Spleen (tissue), 11 donors: ENCODE results near the gene CDC42EP1. TPM values are rescaled to one million over a fixed set of nuclear protein-coding genes. Genes with fewer than 3 reads are reported as not detected.

Experiments used
- DNase-seq: peaks from one replicate; pipeline ENCODE4 v3.0.0-alpha.2; 2020
- H3K27ac ChIP-seq, 8 donors: fragments of 200-600 bp; sonication (generic) in 7 of 8; 1 replicate in 4 of 8; 2 replicates in 4 of 8; pipeline versions ENCODE4 v1.5.0 to v1.8.0; 2016 to 2021; ENCODE audit warnings: inconsistent platforms in 4 of 8, mild to moderate bottlenecking in 4 of 8, moderate library complexity in 1 of 8
- H3K27me3 ChIP-seq, 7 donors: fragments of 200-600 bp; sonication (generic) in 6 of 7; replicated peaks in 1 of 7; 1 replicate in 4 of 7; 2 replicates in 3 of 7; pipeline versions ENCODE4 v1.5.0 to v1.8.0; 2016 to 2021; ENCODE audit warnings: inconsistent platforms in 3 of 7, mild to moderate bottlenecking in 1 of 7
- H3K36me3 ChIP-seq, 6 donors: fragments of 200-600 bp; sonication (generic) in 5 of 6; 1 replicate in 4 of 6; 2 replicates in 2 of 6; pipeline versions ENCODE4 v1.5.0 to v1.8.0; 2016 to 2021; ENCODE audit warnings: inconsistent platforms in 2 of 6
- H3K4me1 ChIP-seq, 6 donors: fragments of 200-600 bp; sonication (generic) in 5 of 6; 1 replicate in 3 of 6; 2 replicates in 3 of 6; pipeline versions ENCODE4 v1.5.0 to v1.8.0; 2016 to 2021; ENCODE audit warnings: inconsistent platforms in 3 of 6
- H3K4me3 ChIP-seq, 8 donors: fragments of 200-600 bp; sonication (generic) in 7 of 8; 1 replicate in 4 of 8; 2 replicates in 4 of 8; pipeline versions ENCODE4 v1.5.0 to v1.8.0; 2016 to 2021; ENCODE audit warnings: inconsistent platforms in 4 of 8, mild to moderate bottlenecking in 4 of 8, moderate library complexity in 2 of 8
- H3K9me3 ChIP-seq, 8 donors: fragments of 200-600 bp; sonication (generic) in 7 of 8; 1 replicate in 4 of 8; 2 replicates in 4 of 8; pipeline versions ENCODE4 v1.5.0 to v1.8.0; 2016 to 2021; ENCODE audit warnings: inconsistent platforms in 4 of 8
- POLR2A ChIP-seq, 3 donors: fragments of 450-650 bp; IDR thresholded peaks; one replicate each; pipeline ENCODE4 v1.5.1; 2017; ENCODE audit warnings: antibody characterized with exemption in 3 of 3, mild to moderate bottlenecking in 1 of 3
- POLR2AphosphoS5 ChIP-seq, 3 donors: sonication (generic); formaldehyde crosslinking; IDR thresholded peaks; one replicate each; pipeline ENCODE4 v1.5.1; 2017; ENCODE audit warnings: antibody characterized with exemption in 3 of 3
- WGBS, 5 donors: extraction: QIAGEN DNeasy Blood & Tissue Kit in 3 of 5; methylation state at CpG; one replicate each; pipeline versions ENCODE4 v1.1.5 to v1.1.7; 2013 to 2018; 5-methylcytosine and 5-hydroxymethylcytosine counted together
- intact Hi-C: fragments of 100-400 bp; cut with DNase I; formaldehyde crosslinking; loops from one replicate; pipeline ENCODE4 v1.15.0; 2023; ENCODE audit warnings: low total_unique reads
- polyA plus RNA-seq, 3 donors: library from polyadenylated mRNA; stranded (reverse); fragments of 200-250 nt; gene quantifications; one replicate each; pipeline ENCODE4 v1.2.1, GENCODE V29; 2013
- total RNA-seq, 7 donors: library from RNA; depleted of rRNA in 3 of 7; stranded (reverse); fragments of >200 nt in 3 of 7; fragmentation: NEBNext Ultra II Directional in 4 of 7; extraction: Animal tissue kit (Norgen Biotek cat#: 25700) in 4 of 7; gene quantifications; one replicate each; pipeline versions ENCODE4 v1.1.0 to v1.2.1, GENCODE V29; 2016 to 2021
- TF ChIP-seq, protein P1 (sequence below), 11 experiments: fragments of 200-600 bp in 7 of 11; fragments of 450-650 bp in 4 of 11; sonication (generic) in 4 of 11; IDR thresholded peaks in 8 of 11; conservative IDR thresholded peaks in 3 of 11; 1 replicate in 7 of 11; 2 replicates in 4 of 11; pipeline versions ENCODE4 v1.4.0 to v1.8.0; 2016 to 2021; ENCODE audit warnings: antibody characterized with exemption in 11 of 11, inconsistent platforms in 4 of 11, mild to moderate bottlenecking in 1 of 11
- donor health status: healthy with polysubstance abuse.
- donor health status: DM: no; HTN: no; CAD: no; lungs with moderate emphysema.
- donor health status: DM: no; HTN: no; CAD: no.
- donor health status: Bipolar disorder and iron deficiency.
- donor health status: healthy.
- donor health status: DM: no; HTN: no; CAD: no.
- donor health status: DM: yes; HTN: yes; CAD: no.

The CDC42EP1 gene
- total and polyA plus RNA-seq, 10 donors = 4.6 to 35.7 (median 20.1) TPM

DNA sequence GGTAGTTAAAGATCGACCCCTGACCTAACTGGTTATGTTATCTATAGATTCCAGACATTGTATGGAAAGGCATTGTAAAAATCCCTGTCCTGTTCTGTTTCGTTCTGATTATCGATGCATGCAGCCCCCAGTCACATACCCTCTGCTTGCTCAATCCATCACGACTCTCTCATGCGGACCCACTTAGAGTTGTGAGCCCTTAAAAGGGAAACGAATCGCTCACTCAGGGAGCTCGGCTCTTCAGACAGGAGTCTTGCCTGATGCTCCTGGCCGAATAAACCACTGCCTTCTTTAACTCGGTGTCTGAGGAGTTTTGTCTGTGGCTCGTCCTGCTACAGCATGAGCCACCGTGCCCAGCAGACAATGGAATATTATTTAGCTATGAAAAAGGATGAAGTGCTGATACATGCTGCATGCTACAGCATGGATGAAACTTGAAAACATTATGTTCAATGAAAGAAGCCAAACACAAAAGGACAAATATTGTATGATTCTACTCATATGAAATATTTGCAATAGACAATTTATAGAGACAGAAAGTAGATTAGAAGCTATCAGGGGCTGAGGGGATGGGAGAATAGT lies 31.6 kb downstream of the CDC42EP1 start:
- H3K27ac ChIP-seq = peak overlapping the region in 7 of 8 donors; percentile 48 to 72 (median 59)
- no peaks in the 10 kb centered on the region for H3K9me3 ChIP-seq
- TF ChIP-seq POLR2A (IDR thresholded peaks at IDR 0.05) (no peak), POLR2AphosphoS5 (IDR thresholded peaks at IDR 0.05) (no peak)
- TF ChIP-seq, protein P1, sequence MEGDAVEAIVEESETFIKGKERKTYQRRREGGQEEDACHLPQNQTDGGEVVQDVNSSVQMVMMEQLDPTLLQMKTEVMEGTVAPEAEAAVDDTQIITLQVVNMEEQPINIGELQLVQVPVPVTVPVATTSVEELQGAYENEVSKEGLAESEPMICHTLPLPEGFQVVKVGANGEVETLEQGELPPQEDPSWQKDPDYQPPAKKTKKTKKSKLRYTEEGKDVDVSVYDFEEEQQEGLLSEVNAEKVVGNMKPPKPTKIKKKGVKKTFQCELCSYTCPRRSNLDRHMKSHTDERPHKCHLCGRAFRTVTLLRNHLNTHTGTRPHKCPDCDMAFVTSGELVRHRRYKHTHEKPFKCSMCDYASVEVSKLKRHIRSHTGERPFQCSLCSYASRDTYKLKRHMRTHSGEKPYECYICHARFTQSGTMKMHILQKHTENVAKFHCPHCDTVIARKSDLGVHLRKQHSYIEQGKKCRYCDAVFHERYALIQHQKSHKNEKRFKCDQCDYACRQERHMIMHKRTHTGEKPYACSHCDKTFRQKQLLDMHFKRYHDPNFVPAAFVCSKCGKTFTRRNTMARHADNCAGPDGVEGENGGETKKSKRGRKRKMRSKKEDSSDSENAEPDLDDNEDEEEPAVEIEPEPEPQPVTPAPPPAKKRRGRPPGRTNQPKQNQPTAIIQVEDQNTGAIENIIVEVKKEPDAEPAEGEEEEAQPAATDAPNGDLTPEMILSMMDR (IDR thresholded peaks at IDR 0.05 in 8 of 11, conservative IDR thresholded peaks at IDR 0.05 in 3 of 11) = no peak
- 80 to 86% (median 82%) methylated on average over 12 of the region's 12 CpGs for WGBS, 5 donors
- intact Hi-C loops = loop anchor here (10.0 kb wide), 1 partner anchor 57 kb away; no protein-coding TSS in a partner anchor
- no peaks in the 10 kb centered on the region for H3K36me3 ChIP-seq
- peak overlapping the region in 3 of 8 donors; percentile 6 to 45 (median 9) for H3K4me3 ChIP-seq
- H3K4me1 ChIP-seq = peaks cover 9 to 53% (median 29%) of the 10 kb centered on the region in 6 donors
- H3K27me3 ChIP-seq = no peaks in the 10 kb centered on the region
- DNase-seq = no peak

DNA sequence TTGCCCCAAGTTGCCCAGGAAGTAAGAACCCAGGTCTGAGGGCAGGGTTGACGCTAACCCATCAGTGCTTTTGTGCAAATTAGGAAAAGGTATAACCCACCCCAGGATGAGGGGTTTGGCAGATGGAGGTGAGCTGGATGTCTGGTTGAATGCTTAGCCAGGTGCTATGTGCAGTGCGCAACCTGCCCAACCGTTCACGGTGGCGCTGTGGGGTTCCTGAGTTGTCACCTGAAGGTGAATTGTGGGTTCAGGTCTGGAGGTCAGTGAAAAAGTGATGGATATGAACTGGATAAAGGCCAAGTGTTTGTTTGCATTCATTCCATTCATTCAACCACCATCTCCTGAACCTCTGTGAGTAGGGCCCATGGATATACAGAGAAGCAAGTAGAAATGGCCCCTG lies 34.0 kb downstream of the CDC42EP1 start:
- Histone ChIP-seq H3K4me3 (no peak overlapping the region), H3K9me3 (no peaks in the 10 kb centered on the region), H3K36me3 (no peaks in the 10 kb centered on the region), H3K27ac (no peak overlapping the region), H3K27me3 (no peaks in the 10 kb centered on the region), H3K4me1 (peaks cover 9 to 45% (median 20%) of the 10 kb centered on the region in 6 donors)
- TF ChIP-seq POLR2AphosphoS5 (IDR thresholded peaks at IDR 0.05) (no peak), POLR2A (IDR thresholded peaks at IDR 0.05) (no peak)
- TF ChIP-seq, protein P1 (IDR thresholded peaks at IDR 0.05 in 8 of 11, conservative IDR thresholded peaks at IDR 0.05 in 3 of 11) = no peak
- DNase-seq = no peak
- WGBS, 5 donors = 78 to 89% (median 88%) methylated on average over 5 of the region's 5 CpGs
- intact Hi-C loops = loop anchor here (10.0 kb wide), 1 partner anchor 59 kb away; no protein-coding TSS in a partner anchor

DNA sequence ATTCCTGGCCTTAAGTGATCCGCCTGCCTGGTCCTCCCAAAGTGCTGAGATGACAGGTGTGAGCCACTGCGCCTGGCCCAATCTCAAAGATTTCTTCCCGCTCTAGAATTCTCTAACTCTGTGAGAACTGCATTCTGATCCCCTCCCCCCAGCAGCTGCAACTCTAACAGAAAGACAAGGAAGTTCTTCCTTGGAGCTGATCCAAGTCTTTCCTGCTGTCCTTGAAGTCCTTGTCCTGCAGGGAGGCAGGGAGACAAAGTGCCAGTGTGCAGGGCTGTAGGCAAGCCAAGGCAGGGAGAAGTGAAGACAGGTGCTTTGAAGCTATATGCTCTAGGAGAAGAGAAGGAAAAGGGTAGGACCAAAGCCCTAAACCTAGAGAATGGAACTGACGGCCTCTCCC lies 38.9 kb downstream of the CDC42EP1 start:
- DNase-seq = no peak
- Histone ChIP-seq H3K4me3 (no peak overlapping the region), H3K4me1 (peaks cover 0 to 13% (median 2%) of the 10 kb centered on the region in 6 donors), H3K36me3 (no peaks in the 10 kb centered on the region), H3K27ac (no peak overlapping the region), H3K27me3 (no peaks in the 10 kb centered on the region), H3K9me3 (no peaks in the 10 kb centered on the region)
- 64 to 83% (median 70%) methylated on average over 4 of the region's 4 CpGs for WGBS, 5 donors
- TF ChIP-seq, protein P1 (IDR thresholded peaks at IDR 0.05 in 8 of 11, conservative IDR thresholded peaks at IDR 0.05 in 3 of 11) = no peak
- TF ChIP-seq POLR2A (IDR thresholded peaks at IDR 0.05) (no peak), POLR2AphosphoS5 (IDR thresholded peaks at IDR 0.05) (no peak)
- intact Hi-C loops = loop anchor here (10.0 kb wide), 1 partner anchor 64 kb away; no protein-coding TSS in a partner anchor

DNA sequence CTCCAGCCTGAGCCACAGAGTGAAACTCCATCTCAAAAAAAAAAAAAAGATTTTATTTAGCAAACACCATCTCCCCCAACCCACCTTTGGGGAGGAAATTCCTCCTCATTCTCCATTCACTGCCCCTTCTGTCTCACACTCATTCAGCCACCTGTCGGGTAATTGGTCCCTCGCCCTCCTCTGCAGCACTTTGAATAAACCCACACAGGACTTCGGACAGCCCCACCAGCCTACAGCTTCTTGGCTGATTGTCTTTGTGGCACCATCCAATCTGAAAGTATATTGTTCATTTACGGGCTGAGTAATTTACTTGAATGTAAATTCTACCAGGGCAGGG lies 40.9 kb downstream of the CDC42EP1 start:
- Histone ChIP-seq H3K4me1 (peaks cover 0 to 32% (median 8%) of the 10 kb centered on the region in 6 donors), H3K4me3 (no peak overlapping the region), H3K27me3 (peaks cover 0 to 6% (median 0%) of the 10 kb centered on the region in 7 donors), H3K27ac (no peak overlapping the region), H3K36me3 (no peaks in the 10 kb centered on the region), H3K9me3 (no peaks in the 10 kb centered on the region)
- TF ChIP-seq, protein P1 (IDR thresholded peaks at IDR 0.05 in 8 of 11, conservative IDR thresholded peaks at IDR 0.05 in 3 of 11) = no peak
- TF ChIP-seq POLR2A (IDR thresholded peaks at IDR 0.05) = no peak
- no peak for TF ChIP-seq POLR2AphosphoS5 (IDR thresholded peaks at IDR 0.05)
- intact Hi-C loops = no loop called here
- no peak for DNase-seq
- 44 to 79% (median 63%) methylated on average over 4 of the region's 4 CpGs for WGBS, 5 donors
